G401.6 (cell line): ENCODE measurements around the gene PRDM1.

Source experiments
- FAIRE-seq: peaks from 2 replicates; lab custom pipeline; 2012; peaks lifted over from hg19 to GRCh38; lab: Jason Lieb, UNC

Gene PRDM1

GRCh38 chr6:106097411-106098231 is 11.5 kb downstream of the PRDM1 start:
- FAIRE-seq = no peak

DNA sequence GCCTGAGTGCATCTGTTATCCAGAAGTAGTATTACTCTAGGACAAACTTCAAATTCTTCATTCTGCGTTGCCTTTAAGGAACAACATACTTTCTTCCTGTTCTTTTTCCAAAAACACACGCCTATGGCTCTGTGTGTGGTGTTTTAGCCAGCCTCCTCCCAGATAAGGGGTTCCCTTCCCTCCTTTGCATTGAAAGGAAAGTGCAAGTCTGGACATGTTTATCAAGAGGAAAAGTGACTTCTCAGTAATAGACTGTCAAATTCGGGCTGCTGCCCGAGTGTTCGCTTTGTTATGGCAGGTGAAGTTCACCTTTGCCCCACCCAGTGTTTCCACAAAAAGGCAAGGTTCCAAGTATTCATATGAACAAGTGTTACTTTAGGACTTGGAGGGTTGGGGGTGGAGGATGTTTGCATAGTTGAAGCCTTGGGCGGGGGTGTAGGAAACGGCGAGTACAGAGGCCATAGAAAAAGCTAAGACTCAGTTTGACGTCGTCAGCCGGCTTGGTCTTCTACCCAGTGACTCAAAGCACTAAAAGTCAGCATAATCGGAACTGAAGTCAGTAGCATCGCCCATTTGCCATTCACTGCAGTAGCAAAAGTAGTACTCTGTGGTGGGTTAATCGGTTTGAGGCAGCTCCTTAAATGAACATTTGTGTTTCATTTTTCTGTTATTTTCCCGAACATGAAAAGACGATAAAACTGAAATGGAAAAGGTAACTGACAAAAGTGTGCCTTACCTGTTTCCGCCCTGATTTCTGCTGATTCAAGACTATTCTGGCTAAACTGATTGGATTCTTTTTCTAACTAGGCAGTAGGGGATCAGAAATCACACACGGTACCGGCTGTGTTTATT is 12.5 kb downstream of the PRDM1 start:
- no peak for FAIRE-seq

DNA sequence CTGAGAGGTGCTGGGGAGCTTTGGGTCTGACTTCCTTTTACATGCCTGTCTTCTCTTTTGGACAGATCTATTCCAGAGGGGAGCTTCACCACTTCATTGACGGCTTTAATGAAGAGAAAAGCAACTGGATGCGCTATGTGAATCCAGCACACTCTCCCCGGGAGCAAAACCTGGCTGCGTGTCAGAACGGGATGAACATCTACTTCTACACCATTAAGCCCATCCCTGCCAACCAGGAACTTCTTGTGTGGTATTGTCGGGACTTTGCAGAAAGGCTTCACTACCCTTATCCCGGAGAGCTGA is 13.1 kb downstream of the PRDM1 start:
- FAIRE-seq = no peak

DNA sequence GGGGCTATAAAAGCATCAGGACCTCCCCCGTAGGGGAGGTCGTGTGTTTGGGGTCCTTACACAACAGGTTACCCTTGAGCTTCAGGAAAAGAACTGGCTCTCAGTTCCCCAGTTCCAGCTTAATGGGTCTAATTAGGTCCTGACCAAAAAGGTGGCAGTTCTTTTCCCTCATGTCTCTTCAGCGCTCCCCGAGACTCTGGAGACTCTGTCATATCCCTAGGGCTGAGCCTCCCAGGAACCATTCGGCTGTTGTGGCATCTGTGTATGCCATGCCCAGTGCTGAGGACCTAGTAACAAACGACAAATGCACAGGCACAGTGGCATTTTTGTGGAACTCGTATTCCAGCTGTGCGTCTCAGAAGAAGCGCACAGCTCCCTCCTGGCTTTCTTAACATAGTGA is 14.6 kb downstream of the PRDM1 start:
- FAIRE-seq = no peak

- FAIRE-seq = no peak
These were observed 15.3 kb downstream of the PRDM1 start for GRCh38 chr6:106101466-106101865.

DNA sequence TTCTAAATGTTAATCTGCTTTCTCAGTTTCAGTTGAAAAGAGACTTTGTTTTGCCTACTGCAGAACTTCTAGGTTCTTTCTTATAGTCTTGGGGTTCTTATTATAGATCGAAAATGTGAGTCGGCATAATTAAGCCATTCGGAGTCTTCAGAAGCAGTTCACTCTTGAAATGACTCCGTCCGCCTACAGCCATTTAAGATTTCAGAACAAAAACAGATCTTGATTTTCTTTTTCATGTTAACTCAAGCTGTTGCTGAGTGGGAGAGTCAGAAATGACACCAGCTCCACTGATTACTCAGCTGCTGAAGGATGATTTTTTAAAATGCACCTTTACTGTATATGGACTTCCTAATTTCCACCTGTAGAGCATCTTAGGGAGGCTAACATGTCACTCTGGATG is 15.9 kb downstream of the PRDM1 start:
- no peak for FAIRE-seq

DNA sequence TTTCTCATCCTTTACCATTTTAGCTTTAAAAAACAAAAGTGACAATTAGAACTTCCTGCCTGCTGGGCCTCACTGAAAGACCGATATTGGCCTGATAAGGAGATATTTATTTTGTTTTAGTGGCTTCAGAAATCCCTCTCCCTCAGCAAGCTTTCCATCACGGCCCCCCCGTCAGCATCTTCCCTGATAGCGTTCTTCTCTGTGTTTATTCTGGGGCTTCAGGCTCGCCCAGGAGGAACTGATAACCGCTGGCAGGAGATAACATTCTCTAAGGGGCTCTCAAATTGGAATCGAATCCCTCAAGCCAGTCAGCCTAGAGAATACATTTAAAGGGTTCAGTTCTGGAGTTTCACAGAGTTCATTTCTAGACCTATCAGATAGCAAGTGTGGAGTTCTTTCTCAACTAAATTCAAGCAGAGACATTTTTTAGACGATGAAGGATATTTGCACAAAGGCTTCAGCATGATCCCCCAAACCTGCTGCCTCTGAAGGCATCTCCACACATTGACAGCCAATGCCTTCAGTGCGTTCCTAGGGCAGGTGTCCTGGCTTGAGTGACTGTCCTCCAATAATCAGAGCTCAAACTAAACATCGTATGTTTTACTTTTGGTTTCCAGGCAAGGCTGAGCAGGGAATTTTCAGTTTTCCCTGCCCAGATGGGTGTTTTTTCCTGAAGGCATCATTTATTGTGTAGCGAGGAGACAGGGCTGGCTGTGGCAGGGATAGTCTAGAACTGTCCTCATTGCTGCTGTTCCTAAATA is 17.0 kb downstream of the PRDM1 start:
- no peak for FAIRE-seq

GRCh38 chr6:106103728-106104109 is 17.6 kb downstream of the PRDM1 start:
- FAIRE-seq = no peak

DNA sequence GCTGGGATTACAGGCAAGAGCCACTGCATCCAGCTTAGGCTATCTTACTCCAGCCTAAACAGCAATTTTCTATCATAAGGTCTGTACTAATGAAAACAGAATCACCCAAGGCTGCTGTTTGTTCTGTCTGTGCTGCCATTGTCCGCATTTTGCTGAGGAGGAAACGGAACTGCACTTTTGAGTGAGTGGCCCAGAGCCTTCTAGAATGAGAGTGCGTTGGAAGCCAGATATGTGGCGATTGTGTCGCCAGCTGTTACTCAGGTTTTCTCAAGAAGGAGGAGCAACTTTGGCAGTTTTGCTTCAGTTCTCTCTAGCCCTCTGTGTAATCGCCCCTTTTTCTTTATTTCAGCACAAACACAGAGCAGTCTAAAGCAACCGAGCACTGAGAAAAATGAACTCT is 18.3 kb downstream of the PRDM1 start:
- FAIRE-seq = no peak

DNA sequence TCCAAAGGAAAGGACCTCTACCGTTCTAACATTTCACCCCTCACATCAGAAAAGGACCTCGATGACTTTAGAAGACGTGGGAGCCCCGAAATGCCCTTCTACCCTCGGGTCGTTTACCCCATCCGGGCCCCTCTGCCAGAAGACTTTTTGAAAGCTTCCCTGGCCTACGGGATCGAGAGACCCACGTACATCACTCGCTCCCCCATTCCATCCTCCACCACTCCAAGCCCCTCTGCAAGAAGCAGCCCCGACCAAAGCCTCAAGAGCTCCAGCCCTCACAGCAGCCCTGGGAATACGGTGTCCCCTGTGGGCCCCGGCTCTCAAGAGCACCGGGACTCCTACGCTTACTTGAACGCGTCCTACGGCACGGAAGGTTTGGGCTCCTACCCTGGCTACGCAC is 18.8 kb downstream of the PRDM1 start:
- FAIRE-seq = no peak

GRCh38 chr6:106105493-106105892 is 19.4 kb downstream of the PRDM1 start:
- no peak for FAIRE-seq

DNA sequence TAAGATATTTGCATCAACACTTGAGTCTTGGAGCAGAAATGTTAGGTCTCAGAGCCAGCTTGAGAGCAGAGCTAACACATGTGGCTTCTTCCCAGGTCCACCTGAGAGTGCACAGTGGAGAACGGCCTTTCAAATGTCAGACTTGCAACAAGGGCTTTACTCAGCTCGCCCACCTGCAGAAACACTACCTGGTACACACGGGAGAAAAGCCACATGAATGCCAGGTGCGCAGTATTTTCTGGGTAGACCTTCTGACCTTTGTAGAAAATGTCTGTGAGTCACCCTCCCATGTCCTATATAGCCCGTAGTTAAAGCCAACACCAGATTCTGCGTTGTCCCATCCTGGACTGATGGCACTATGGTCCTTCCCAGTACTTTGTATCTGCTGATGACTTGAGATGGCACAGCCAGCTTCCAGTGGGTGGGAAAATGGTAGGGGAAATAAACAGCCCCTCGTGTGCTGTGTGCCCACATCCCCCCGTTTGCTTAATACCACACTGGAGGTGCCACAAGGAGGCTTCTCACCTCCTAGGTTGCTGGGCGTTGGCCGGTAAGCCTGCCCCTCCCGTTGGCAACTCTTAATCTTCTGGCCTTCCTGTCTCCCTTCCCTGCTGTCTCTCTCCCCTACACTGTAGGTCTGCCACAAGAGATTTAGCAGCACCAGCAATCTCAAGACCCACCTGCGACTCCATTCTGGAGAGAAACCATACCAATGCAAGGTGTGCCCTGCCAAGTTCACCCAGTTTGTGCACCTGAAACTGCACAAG is 20.3 kb downstream of the PRDM1 start:
- no peak for FAIRE-seq

DNA sequence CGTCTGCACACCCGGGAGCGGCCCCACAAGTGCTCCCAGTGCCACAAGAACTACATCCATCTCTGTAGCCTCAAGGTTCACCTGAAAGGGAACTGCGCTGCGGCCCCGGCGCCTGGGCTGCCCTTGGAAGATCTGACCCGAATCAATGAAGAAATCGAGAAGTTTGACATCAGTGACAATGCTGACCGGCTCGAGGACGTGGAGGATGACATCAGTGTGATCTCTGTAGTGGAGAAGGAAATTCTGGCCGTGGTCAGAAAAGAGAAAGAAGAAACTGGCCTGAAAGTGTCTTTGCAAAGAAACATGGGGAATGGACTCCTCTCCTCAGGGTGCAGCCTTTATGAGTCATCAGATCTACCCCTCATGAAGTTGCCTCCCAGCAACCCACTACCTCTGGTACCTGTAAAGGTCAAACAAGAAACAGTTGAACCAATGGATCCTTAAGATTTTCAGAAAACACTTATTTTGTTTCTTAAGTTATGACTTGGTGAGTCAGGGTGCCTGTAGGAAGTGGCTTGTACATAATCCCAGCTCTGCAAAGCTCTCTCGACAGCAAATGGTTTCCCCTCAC is 21.0 kb downstream of the PRDM1 start:
- FAIRE-seq = no peak

DNA sequence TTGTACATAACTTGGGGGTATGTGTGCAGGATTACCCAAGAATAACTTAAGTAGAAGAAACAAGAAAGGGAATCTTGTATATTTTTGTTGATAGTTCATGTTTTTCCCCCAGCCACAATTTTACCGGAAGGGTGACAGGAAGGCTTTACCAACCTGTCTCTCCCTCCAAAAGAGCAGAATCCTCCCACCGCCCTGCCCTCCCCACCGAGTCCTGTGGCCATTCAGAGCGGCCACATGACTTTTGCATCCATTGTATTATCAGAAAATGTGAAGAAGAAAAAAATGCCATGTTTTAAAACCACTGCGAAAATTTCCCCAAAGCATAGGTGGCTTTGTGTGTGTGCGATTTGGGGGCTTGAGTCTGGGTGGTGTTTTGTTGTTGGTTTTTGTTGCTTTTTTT is 22.0 kb downstream of the PRDM1 start:
- FAIRE-seq = no peak

DNA sequence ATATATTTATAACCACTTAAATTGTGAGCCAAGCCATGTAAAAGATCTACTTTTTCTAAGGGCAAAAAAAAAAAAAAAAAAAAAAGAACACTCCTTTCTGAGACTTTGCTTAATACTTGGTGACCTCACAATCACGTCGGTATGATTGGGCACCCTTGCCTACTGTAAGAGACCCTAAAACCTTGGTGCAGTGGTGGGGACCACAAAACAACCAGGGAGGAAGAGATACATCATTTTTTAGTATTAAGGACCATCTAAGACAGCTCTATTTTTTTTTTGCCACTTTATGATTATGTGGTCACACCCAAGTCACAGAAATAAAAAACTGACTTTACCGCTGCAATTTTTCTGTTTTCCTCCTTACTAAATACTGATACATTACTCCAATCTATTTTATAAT is 22.9 kb downstream of the PRDM1 start:
- FAIRE-seq = no peak

- no peak for FAIRE-seq
These were observed 24.2 kb downstream of the PRDM1 start for GRCh38 chr6:106110164-106110826.

DNA sequence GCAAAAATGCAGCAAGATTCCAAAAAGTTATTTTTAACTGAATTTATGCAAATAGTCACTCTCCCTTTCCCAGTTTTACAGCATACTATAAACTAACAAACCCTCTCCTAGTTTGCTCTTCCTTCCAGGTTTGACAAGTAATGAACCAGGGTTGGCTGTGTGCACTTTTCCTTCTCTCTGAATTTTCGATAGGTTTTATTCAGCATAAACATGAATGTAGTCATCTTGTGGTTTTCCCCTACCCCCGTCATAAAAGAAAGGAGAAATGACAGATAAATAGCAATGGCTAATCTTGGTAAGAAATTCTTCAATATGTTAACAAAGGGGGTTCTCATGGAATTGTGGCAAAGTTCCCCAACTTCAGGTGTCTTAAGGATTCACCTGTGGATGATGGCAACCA is 26.3 kb downstream of the PRDM1 start:
- no peak for FAIRE-seq

DNA sequence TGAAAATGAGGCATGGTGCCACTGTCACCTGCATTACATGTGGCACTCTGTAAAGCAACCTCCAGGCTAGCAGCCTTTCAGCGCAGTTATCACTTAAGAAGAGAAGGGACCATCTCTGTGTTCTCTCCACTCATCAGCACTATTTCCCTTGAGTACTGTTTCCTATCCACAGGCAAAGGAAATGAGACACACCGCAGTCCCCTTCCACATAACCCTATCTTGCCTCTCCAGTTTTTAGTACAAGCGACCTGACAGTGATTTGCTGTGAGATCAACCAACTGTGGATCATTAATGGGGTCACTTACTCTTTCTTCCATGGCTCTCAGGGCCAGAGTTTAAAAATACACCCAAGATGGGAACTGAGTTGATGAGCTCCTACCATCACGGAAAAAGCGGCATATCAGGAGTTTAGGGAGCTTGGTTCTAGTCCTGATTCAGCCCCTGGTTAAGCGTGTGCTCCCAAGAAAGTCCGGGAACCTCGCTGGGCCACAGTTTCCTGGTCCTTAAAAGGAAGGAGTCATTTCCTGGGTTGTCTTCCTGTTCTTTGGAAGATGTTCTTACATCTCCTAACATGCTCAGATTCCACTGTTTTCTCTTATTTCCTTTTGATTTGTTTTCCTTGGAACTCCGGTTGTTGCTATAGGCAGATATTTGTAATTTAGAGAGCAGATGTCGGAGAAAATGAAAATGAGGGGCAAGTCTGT is 27.3 kb downstream of the PRDM1 start:
- no peak for FAIRE-seq

GRCh38 chr6:106114492-106114891 is 28.4 kb downstream of the PRDM1 start:
- FAIRE-seq = no peak

- no peak for FAIRE-seq
These were observed 29.1 kb downstream of the PRDM1 start for GRCh38 chr6:106115286-106115685.
